Cardiac fibroblast (primary cell): ENCODE results near the gene TNS3.

Experiments
- DNase-seq, 2 donors: peaks; one replicate each; pipeline versions ENCODE4 v3.0.0 to v3.0.0-alpha.2; 2010; ENCODE audit warnings: low read depth in 2 of 2
- H3K4me3 ChIP-seq, 2 donors: replicated peaks in 1 of 2; 1 replicate in 1 of 2; 2 replicates in 1 of 2; pipeline ENCODE4 v1.5.1; 2011; ENCODE audit warnings: low read depth in 2 of 2, low read length in 2 of 2, mild to moderate bottlenecking in 2 of 2, moderate library complexity in 1 of 2
- TF ChIP-seq, protein P1 (sequence below): IDR thresholded peaks from one replicate; pipeline ENCODE4 v1.5.1; 2011; ENCODE audit warnings: low read depth, mild to moderate bottlenecking, low read length, inconsistent platforms

TNS3 gene

DNA sequence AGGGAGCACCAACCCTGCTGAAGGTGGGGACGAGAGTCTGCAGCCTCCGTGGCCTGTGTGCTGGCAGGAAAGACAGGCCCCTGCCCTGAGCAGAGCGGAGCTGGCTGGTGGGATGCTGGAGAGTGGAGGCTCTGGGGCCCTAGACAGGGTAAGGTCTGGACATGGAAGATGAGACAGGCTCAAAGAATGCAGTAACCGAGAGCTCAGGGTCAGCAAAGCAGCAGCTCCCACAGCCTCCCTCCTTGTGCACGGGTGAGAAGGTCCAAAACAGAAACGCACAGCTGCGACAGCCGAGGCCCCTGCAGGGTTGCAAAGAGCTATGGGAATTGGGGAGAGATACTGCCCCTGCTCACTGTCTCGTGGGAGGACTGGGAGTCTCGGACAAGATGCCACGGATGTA, 80.5 kb downstream of the TNS3 start:
- DNase-seq, result peak; percentile 86 to 88
- TF ChIP-seq, protein P1, sequence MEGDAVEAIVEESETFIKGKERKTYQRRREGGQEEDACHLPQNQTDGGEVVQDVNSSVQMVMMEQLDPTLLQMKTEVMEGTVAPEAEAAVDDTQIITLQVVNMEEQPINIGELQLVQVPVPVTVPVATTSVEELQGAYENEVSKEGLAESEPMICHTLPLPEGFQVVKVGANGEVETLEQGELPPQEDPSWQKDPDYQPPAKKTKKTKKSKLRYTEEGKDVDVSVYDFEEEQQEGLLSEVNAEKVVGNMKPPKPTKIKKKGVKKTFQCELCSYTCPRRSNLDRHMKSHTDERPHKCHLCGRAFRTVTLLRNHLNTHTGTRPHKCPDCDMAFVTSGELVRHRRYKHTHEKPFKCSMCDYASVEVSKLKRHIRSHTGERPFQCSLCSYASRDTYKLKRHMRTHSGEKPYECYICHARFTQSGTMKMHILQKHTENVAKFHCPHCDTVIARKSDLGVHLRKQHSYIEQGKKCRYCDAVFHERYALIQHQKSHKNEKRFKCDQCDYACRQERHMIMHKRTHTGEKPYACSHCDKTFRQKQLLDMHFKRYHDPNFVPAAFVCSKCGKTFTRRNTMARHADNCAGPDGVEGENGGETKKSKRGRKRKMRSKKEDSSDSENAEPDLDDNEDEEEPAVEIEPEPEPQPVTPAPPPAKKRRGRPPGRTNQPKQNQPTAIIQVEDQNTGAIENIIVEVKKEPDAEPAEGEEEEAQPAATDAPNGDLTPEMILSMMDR, result no peak
- no peak overlapping the region for H3K4me3 ChIP-seq

- no peak for DNase-seq
- TF ChIP-seq, protein P1, result no peak
- H3K4me3 ChIP-seq, result no peak overlapping the region
Observed at GRCh38 chr7:47500103-47500563, 81.8 kb downstream of the TNS3 start.

GRCh38 chr7:47498229-47499056, 83.5 kb downstream of the TNS3 start:
- no peak for DNase-seq
- H3K4me3 ChIP-seq, result no peak overlapping the region
- TF ChIP-seq, protein P1, result no peak

DNA sequence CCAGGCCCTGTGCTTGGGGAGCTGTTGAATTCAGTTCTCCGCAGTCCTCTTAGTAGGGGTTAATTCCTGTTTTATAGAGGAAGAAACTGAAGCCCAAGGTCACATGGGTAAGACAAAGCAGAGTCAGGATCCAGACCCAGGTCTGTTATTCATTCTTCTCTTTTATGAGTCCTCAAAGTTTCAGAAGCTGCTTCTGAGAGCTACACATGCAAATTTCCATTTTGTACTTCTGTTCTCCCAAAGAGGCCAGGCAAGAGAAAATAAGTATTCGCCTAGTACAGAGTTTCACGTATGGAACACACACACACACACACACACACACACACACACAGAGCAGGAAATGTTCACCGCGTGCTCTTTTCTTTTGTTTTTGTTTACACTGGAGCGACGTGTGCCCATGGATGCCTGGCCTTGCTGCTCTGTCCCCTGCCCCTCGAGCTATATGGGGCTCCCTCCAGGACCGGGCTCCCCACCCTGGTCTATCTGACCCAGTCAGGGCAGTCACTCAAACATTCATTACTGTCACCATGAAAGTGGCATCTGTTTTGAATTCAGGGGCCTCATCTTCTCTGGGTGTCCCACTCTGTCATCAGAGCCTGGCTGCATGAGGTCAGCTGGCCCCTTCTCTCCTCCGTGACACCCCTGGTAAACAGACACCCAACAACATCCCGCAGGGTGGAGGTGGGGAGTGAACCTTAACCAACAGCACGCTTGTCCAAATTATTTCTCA, 84.4 kb downstream of the TNS3 start:
- H3K4me3 ChIP-seq, result no peak overlapping the region
- no peak for DNase-seq
- TF ChIP-seq, protein P1, result no peak

DNA sequence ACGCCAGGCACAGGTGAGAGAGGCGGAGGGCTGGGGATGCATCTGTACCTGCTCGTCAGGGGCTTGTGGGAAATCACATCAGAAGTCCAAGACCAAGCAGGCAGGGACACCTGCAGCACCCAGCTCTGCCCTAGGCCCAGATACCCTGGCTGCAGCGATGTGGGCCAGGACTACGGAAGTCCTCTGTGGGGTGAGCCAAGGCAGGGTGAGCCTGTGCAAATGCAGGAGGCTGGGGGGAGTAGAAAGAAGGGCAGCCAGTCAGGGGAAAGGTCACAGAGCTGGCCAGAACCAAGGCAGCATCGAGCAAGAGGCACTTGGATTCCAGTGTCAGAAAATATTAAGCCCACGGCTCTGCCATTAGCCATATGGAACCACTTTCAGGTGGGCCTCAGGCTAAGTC, 85.2 kb downstream of the TNS3 start:
- no peak for DNase-seq
- H3K4me3 ChIP-seq, result no peak overlapping the region
- TF ChIP-seq, protein P1, result no peak

GRCh38 chr7:47496056-47496665, 85.8 kb downstream of the TNS3 start:
- TF ChIP-seq, protein P1, result no peak
- no peak for DNase-seq
- H3K4me3 ChIP-seq, result no peak overlapping the region
